Hepatocyte (in vitro differentiated cells): ENCODE data around the gene ADIPOR1.

Source experiments
- CTCF ChIP-seq: fragments of 200-600 bp; sonication (generic); IDR thresholded peaks from 2 replicates; pipeline ENCODE4 v1.5.1; 2016; ENCODE audit warnings: antibody characterized with exemption, mild to moderate bottlenecking; ENCODE audit not compliant: poor library complexity
- EZH2 ChIP-seq: fragments of 200-600 bp; sonication (generic); IDR thresholded peaks from 2 replicates; pipeline ENCODE4 v1.6.1; 2016; ENCODE audit warnings: antibody characterized with exemption, mild to moderate bottlenecking, borderline replicate concordance
- EZH2phosphoT487 ChIP-seq: fragments of 200-600 bp; sonication (generic); IDR thresholded peaks from one replicate; pipeline ENCODE4 v1.6.1; 2018; ENCODE audit warnings: antibody characterized with exemption, mild to moderate bottlenecking, low read depth, moderate library complexity; ENCODE audit not compliant: unreplicated experiment, severe bottlenecking

GRCh38 chr1:202991112-202991511 lies 33.0 kb upstream of the ADIPOR1 start:
- no peak for TF ChIP-seq CTCF
- TF ChIP-seq EZH2phosphoT487 = no peak
- TF ChIP-seq EZH2 = no peak
